ENCODE data around the gene CAMK2G.

DNA sequence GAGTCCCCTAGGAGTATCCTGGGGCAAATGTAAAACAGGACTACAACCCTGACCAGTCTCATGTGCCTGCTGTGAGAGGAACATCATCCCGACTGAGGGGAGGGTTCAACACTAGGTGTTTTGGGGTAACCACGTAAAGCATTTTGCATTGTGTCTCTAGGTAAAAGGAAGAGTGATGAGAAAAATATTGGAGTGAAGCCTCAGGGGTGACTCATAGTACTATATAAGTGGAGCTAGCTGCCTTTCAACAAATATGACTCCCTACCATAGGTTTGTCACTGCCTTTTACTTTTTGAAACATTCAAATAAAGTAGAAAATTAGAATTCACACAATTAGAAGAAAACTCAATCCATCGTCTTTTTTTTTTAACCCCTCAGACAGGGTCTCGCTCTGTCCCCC is 2.6 kb upstream of the CAMK2G start:
- TF ChIP-seq, protein P1, sequence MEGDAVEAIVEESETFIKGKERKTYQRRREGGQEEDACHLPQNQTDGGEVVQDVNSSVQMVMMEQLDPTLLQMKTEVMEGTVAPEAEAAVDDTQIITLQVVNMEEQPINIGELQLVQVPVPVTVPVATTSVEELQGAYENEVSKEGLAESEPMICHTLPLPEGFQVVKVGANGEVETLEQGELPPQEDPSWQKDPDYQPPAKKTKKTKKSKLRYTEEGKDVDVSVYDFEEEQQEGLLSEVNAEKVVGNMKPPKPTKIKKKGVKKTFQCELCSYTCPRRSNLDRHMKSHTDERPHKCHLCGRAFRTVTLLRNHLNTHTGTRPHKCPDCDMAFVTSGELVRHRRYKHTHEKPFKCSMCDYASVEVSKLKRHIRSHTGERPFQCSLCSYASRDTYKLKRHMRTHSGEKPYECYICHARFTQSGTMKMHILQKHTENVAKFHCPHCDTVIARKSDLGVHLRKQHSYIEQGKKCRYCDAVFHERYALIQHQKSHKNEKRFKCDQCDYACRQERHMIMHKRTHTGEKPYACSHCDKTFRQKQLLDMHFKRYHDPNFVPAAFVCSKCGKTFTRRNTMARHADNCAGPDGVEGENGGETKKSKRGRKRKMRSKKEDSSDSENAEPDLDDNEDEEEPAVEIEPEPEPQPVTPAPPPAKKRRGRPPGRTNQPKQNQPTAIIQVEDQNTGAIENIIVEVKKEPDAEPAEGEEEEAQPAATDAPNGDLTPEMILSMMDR (conservative IDR thresholded peaks at IDR 0.05; ENCODE audit: low read depth in 2 of 2), result no peak
- TF ChIP-seq POLR2AphosphoS5 (IDR thresholded peaks at IDR 0.05; ENCODE audit: low read depth), result no peak
- TF ChIP-seq, protein P2, sequence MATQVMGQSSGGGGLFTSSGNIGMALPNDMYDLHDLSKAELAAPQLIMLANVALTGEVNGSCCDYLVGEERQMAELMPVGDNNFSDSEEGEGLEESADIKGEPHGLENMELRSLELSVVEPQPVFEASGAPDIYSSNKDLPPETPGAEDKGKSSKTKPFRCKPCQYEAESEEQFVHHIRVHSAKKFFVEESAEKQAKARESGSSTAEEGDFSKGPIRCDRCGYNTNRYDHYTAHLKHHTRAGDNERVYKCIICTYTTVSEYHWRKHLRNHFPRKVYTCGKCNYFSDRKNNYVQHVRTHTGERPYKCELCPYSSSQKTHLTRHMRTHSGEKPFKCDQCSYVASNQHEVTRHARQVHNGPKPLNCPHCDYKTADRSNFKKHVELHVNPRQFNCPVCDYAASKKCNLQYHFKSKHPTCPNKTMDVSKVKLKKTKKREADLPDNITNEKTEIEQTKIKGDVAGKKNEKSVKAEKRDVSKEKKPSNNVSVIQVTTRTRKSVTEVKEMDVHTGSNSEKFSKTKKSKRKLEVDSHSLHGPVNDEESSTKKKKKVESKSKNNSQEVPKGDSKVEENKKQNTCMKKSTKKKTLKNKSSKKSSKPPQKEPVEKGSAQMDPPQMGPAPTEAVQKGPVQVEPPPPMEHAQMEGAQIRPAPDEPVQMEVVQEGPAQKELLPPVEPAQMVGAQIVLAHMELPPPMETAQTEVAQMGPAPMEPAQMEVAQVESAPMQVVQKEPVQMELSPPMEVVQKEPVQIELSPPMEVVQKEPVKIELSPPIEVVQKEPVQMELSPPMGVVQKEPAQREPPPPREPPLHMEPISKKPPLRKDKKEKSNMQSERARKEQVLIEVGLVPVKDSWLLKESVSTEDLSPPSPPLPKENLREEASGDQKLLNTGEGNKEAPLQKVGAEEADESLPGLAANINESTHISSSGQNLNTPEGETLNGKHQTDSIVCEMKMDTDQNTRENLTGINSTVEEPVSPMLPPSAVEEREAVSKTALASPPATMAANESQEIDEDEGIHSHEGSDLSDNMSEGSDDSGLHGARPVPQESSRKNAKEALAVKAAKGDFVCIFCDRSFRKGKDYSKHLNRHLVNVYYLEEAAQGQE (IDR thresholded peaks at IDR 0.05; ENCODE audit: unreplicated experiment), result no peak

Measured in GM23338 (cell line).